Glutamatergic neuron (in vitro differentiated cells): Measurements from ENCODE around the gene LRRC18. TPM values are rescaled to one million over a fixed set of nuclear protein-coding genes. Genes with fewer than 3 reads are reported as not detected.

Source experiments
- DNase-seq: peaks from one replicate; pipeline ENCODE4 v3.0.0; 2022
- H3K27ac Mint-ChIP-seq: one replicate; pipeline ENCODE4 v1.8.0; 2020; ENCODE audit warnings: mild to moderate bottlenecking, mixed read lengths, inconsistent platforms; ENCODE audit not compliant: unreplicated experiment
- H3K27me3 Mint-ChIP-seq: one replicate; pipeline ENCODE4 v1.8.0; 2020; ENCODE audit warnings: mild to moderate bottlenecking, moderate library complexity, mixed read lengths, inconsistent platforms; ENCODE audit not compliant: unreplicated experiment
- H3K36me3 Mint-ChIP-seq: one replicate; pipeline ENCODE4 v1.8.0; 2020; ENCODE audit warnings: mild to moderate bottlenecking, mixed read lengths, inconsistent platforms; ENCODE audit not compliant: unreplicated experiment
- H3K4me1 Mint-ChIP-seq: one replicate; pipeline ENCODE4 v1.8.0; 2020; ENCODE audit warnings: mild to moderate bottlenecking, low read depth, mixed read lengths, inconsistent platforms; ENCODE audit not compliant: unreplicated experiment
- H3K4me3 Mint-ChIP-seq: one replicate; pipeline ENCODE4 v1.8.0; 2020; ENCODE audit warnings: mild to moderate bottlenecking, mixed read lengths, inconsistent platforms; ENCODE audit not compliant: unreplicated experiment
- H3K9me3 Mint-ChIP-seq: one replicate; pipeline ENCODE4 v1.8.0; 2020; ENCODE audit warnings: mild to moderate bottlenecking, moderate library complexity, mixed read lengths, inconsistent platforms; ENCODE audit not compliant: unreplicated experiment
- total RNA-seq: library from RNA; stranded (reverse); fragmentation: NEBNext Ultra II Directional; extraction: Animal tissue kit (Norgen Biotek cat#: 25700); gene quantifications from one replicate; pipeline ENCODE4 v1.2.1, GENCODE V29; 2021; ENCODE audit not compliant: unreplicated experiment
- TF ChIP-seq, protein P1 (sequence below): fragments of 200-600 bp; sonication (generic); IDR thresholded peaks from one replicate; pipeline ENCODE4 v1.5.0; 2021; ENCODE audit not compliant: partially characterized antibody, unreplicated experiment

LRRC18 gene
- total RNA-seq, 1 donor from 2014 or later = not detected

DNA sequence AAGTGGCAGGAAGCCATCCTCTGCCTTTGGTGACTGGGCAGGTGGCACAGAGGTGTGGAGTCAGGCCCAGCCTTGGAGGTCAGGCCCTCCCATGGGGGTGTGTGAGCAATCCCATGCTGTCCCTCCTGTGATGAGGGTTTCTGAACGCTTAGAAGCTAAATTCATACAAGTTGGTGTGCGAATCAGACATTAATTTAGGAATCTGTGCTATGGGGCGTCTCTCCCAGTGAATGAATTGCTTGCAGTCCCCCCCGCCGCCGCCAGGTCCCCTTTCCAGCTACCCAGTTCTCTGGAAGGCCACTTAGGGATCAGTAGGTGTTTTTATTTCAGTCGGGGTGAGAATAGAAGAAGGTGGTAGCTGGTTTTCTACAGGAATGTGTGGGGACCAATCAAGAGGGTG is 37.5 kb downstream of the LRRC18 start:
- DNase-seq = no peak
- H3K9me3 Mint-ChIP-seq = peaks cover 1% of the 10 kb centered on the region
- H3K36me3 Mint-ChIP-seq = no peaks in the 10 kb centered on the region
- no peak overlapping the region for H3K27ac Mint-ChIP-seq
- no peaks in the 10 kb centered on the region for H3K4me1 Mint-ChIP-seq
- H3K4me3 Mint-ChIP-seq = no peak overlapping the region
- H3K27me3 Mint-ChIP-seq = peaks cover 8% of the 10 kb centered on the region
- TF ChIP-seq, protein P1, sequence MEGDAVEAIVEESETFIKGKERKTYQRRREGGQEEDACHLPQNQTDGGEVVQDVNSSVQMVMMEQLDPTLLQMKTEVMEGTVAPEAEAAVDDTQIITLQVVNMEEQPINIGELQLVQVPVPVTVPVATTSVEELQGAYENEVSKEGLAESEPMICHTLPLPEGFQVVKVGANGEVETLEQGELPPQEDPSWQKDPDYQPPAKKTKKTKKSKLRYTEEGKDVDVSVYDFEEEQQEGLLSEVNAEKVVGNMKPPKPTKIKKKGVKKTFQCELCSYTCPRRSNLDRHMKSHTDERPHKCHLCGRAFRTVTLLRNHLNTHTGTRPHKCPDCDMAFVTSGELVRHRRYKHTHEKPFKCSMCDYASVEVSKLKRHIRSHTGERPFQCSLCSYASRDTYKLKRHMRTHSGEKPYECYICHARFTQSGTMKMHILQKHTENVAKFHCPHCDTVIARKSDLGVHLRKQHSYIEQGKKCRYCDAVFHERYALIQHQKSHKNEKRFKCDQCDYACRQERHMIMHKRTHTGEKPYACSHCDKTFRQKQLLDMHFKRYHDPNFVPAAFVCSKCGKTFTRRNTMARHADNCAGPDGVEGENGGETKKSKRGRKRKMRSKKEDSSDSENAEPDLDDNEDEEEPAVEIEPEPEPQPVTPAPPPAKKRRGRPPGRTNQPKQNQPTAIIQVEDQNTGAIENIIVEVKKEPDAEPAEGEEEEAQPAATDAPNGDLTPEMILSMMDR = no peak

DNA sequence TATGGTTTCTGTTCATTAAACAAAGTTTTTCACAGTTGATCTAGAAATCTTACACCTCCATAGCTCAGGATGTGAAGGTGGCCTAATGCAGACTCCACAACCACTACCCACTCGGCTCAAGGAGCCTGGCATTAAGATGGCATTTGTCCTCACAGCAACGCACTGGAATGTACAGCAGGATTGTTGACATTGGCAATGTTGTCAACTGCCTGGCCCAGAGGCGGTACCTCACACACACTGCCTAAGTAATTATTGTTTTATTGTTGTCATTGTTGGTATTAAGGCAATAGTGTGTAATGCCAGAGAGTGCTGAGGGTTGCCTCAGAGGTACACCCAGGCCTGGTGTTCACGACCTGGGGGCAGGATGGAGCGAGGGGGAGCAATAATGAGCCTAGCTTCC is 38.3 kb downstream of the LRRC18 start:
- TF ChIP-seq, protein P1 = no peak
- H3K36me3 Mint-ChIP-seq = no peaks in the 10 kb centered on the region
- DNase-seq = no peak
- H3K27me3 Mint-ChIP-seq = peaks cover 8% of the 10 kb centered on the region
- peaks cover 1% of the 10 kb centered on the region for H3K9me3 Mint-ChIP-seq
- no peaks in the 10 kb centered on the region for H3K4me1 Mint-ChIP-seq
- no peak overlapping the region for H3K4me3 Mint-ChIP-seq
- H3K27ac Mint-ChIP-seq = no peak overlapping the region

DNA sequence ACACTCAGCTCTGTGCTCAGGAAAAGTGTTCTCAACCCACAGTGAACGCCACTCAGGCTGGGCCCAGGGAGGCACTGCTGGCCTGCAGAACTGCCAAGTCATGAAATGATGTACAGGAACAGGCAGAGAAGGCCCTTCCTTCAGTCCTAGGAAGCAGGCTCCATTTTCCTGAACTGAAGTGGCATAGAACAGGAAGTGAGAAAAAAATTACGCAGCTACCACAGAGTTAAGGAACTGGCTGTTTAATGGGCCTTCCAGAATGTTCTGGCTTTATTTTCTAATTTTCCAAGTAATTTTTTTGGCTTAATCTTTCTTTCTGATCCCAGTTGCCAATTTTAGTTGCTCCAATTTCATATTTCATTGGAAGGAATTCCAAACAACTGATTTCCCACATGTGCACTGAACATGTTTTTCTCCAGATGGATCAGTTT is 39.3 kb downstream of the LRRC18 start:
- Mint-ChIP-seq H3K4me3 (no peak overlapping the region), H3K9me3 (peaks cover 1% of the 10 kb centered on the region), H3K27ac (no peak overlapping the region), H3K27me3 (peaks cover 8% of the 10 kb centered on the region), H3K36me3 (no peaks in the 10 kb centered on the region), H3K4me1 (no peaks in the 10 kb centered on the region)
- TF ChIP-seq, protein P1 = no peak
- no peak for DNase-seq

- H3K27me3 Mint-ChIP-seq = peaks cover 8% of the 10 kb centered on the region
- peaks cover 1% of the 10 kb centered on the region for H3K9me3 Mint-ChIP-seq
- DNase-seq = no peak
- no peak overlapping the region for H3K4me3 Mint-ChIP-seq
- H3K4me1 Mint-ChIP-seq = no peaks in the 10 kb centered on the region
- TF ChIP-seq, protein P1 = no peak
- H3K36me3 Mint-ChIP-seq = no peaks in the 10 kb centered on the region
- no peak overlapping the region for H3K27ac Mint-ChIP-seq
Observed at GRCh38 chr10:48899781-48900180, 39.9 kb downstream of the LRRC18 start.

DNA sequence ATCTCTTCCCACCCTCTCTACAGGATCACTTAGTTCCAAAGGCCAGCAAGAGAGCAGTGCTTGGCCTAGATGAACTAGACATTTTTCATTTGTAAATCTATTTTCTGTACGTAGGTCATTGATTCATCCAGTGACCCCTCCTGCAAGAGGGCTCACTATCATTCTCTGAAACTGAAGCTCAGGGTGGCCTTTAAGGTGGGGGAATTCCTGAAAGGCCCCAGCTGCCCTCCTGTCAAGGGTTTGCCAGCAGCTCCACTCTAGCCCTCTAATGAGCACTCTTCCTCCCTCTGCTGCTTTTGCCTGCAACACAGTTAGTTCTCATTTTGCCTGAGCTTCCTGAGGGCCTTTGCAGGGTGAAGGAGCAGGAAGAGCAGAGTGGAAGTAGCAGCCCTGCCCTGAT is 41.2 kb downstream of the LRRC18 start:
- no peaks in the 10 kb centered on the region for H3K36me3 Mint-ChIP-seq
- TF ChIP-seq, protein P1 = no peak
- no peak overlapping the region for H3K4me3 Mint-ChIP-seq
- no peak overlapping the region for H3K27ac Mint-ChIP-seq
- peaks cover 9% of the 10 kb centered on the region for H3K27me3 Mint-ChIP-seq
- H3K9me3 Mint-ChIP-seq = peaks cover 1% of the 10 kb centered on the region
- DNase-seq = no peak
- peaks cover 1% of the 10 kb centered on the region for H3K4me1 Mint-ChIP-seq
